BLaER1 treated with 17β-estradiol and CSF1 and Interleukin-3, amounts not matched to agents 10 nM and 100 nM (cell line): ENCODE data around the gene PANX2.
A peak's percentile ranks its signal among the peaks of the same experiment; 100 is the strongest.
"Not testable (repeated sequence)": the region's sequence is repeated elsewhere in the genome, so short reads cannot be mapped to it uniquely, and the experiment has no call there.

Source experiments
- H3K27ac ChIP-seq, 11 experiments: shearing (Covaris generic); formaldehyde crosslinking; 2 replicates each; pipeline ENCODE4 v1.8.1; 2022
- H3K27me3 ChIP-seq, 11 experiments: shearing (Covaris generic); formaldehyde crosslinking; 2 replicates each; pipeline ENCODE4 v1.8.1; 2022
- H3K36me3 ChIP-seq, 11 experiments: shearing (Covaris generic); formaldehyde crosslinking; 2 replicates each; pipeline ENCODE4 v1.8.1; 2022
- H3K4me1 ChIP-seq, 10 experiments: shearing (Covaris generic); formaldehyde crosslinking; 2 replicates each; pipeline ENCODE4 v1.8.1; 2022
- H3K4me2 ChIP-seq, 11 experiments: shearing (Covaris generic); formaldehyde crosslinking; 2 replicates each; pipeline ENCODE4 v1.8.1; 2022
- H3K4me3 ChIP-seq, 10 experiments: shearing (Covaris generic); formaldehyde crosslinking; 2 replicates each; pipeline ENCODE4 v1.8.1; 2022
- H3K9ac ChIP-seq, 11 experiments: shearing (Covaris generic); formaldehyde crosslinking; 2 replicates each; pipeline ENCODE4 v1.8.1; 2022
- H3K9me3 ChIP-seq, 11 experiments: shearing (Covaris generic); formaldehyde crosslinking; replicated peaks in 1 of 11; 2 replicates each; pipeline ENCODE4 v1.8.1; 2022
- H4K20me1 ChIP-seq, 11 experiments: shearing (Covaris generic); formaldehyde crosslinking; 2 replicates each; pipeline ENCODE4 v1.8.1; 2022
- Cebpa-rat ChIP-seq, 11 experiments: shearing (Covaris generic); IDR thresholded peaks; 2 replicates each; pipeline ENCODE4 v1.8.1; 2022

PANX2 gene

GRCh38 chr22:50167689-50168489 lies 2.6 kb upstream of the PANX2 start:
- TF ChIP-seq Cebpa-rat (IDR thresholded peaks at IDR 0.05): no peak
- Histone ChIP-seq H3K4me1 (peaks cover 9 to 30% (median 20%) of the 10 kb centered on the region in 10 experiments), H3K9me3 (peaks cover 0 to 13% (median 0%) of the 10 kb centered on the region in 11 experiments; a peak in 11 of 22 replicates), H3K36me3 (no peaks in the 10 kb centered on the region), H3K27ac (no peak overlapping the region), H3K27me3 (peaks cover 35 to 57% (median 51%) of the 10 kb centered on the region in 11 experiments), H4K20me1 (peaks cover 0 to 18% (median 0%) of the 10 kb centered on the region in 11 experiments; a peak in 6 of 22 replicates), H3K9ac (no peak overlapping the region), H3K4me3 (no peak overlapping the region), H3K4me2 (no peak overlapping the region)

GRCh38 chr22:50168490-50169180 lies 1.9 kb upstream of the PANX2 start:
- not testable (repeated sequence) for H3K27ac ChIP-seq, H3K4me3 ChIP-seq, H3K36me3 ChIP-seq, H3K9ac ChIP-seq
- peaks cover 35 to 57% (median 51%) of the 10 kb centered on the region in 11 experiments for H3K27me3 ChIP-seq
- H3K4me1 ChIP-seq: peaks cover 16 to 33% (median 25%) of the 10 kb centered on the region in 10 experiments
- peaks cover 0 to 23% (median 4%) of the 10 kb centered on the region in 11 experiments; a peak in 11 of 22 replicates for H4K20me1 ChIP-seq
- peaks cover 0 to 13% (median 0%) of the 10 kb centered on the region in 11 experiments; a peak in 11 of 22 replicates for H3K9me3 ChIP-seq
- 0 out of 22 replicates have a peak overlapping the region, but pooled peaks of 1 of the 11 experiments have one; percentile 57 for H3K4me2 ChIP-seq

- Histone ChIP-seq H3K4me2 (peak overlapping the region; percentile 61 to 87 (median 70); a peak in 15 of 22 replicates), H3K9ac (peak overlapping the region in 7 of 11 experiments; percentile 49 to 73 (median 63); a peak in 5 of 22 replicates), H3K4me3 (peak overlapping the region; percentile 47 to 74 (median 60); a peak in 16 of 20 replicates), H3K27me3 (peaks cover 35 to 57% (median 51%) of the 10 kb centered on the region in 11 experiments), H3K9me3 (peaks cover 0 to 13% (median 0%) of the 10 kb centered on the region in 11 experiments; a peak in 11 of 22 replicates), H3K27ac (peak overlapping the region in 4 of 11 experiments; percentile 36 to 58 (median 53); a peak in 2 of 22 replicates), H3K36me3 (no peaks in the 10 kb centered on the region), H4K20me1 (peaks cover 0 to 29% (median 10%) of the 10 kb centered on the region in 11 experiments; a peak in 12 of 22 replicates), H3K4me1 (peaks cover 19 to 39% (median 31%) of the 10 kb centered on the region in 10 experiments)
- TF ChIP-seq Cebpa-rat (IDR thresholded peaks at IDR 0.05): no peak
Observed at GRCh38 chr22:50169181-50169759, 1.3 kb upstream of the PANX2 start.

- no peaks in the 10 kb centered on the region for H3K36me3 ChIP-seq
- H3K4me2 ChIP-seq: peak overlapping the region; percentile 61 to 87 (median 70); a peak in 19 of 22 replicates
- peaks cover 0 to 13% (median 0%) of the 10 kb centered on the region in 11 experiments; a peak in 11 of 22 replicates for H3K9me3 ChIP-seq
- peak overlapping the region in 8 of 11 experiments; percentile 49 to 73 (median 64); a peak in 13 of 22 replicates for H3K9ac ChIP-seq
- peak overlapping the region; percentile 47 to 74 (median 60) for H3K4me3 ChIP-seq
- H3K27ac ChIP-seq: peak overlapping the region in 7 of 11 experiments; percentile 30 to 58 (median 43); a peak in 8 of 22 replicates
- H3K27me3 ChIP-seq: peaks cover 35 to 57% (median 51%) of the 10 kb centered on the region in 11 experiments
- no peak for TF ChIP-seq Cebpa-rat (IDR thresholded peaks at IDR 0.05)
- H3K4me1 ChIP-seq: peaks cover 19 to 42% (median 32%) of the 10 kb centered on the region in 10 experiments
- H4K20me1 ChIP-seq: peaks cover 0 to 35% (median 10%) of the 10 kb centered on the region in 11 experiments; a peak in 12 of 22 replicates
Observed at GRCh38 chr22:50169774-50170341, 673 bp upstream of the PANX2 start.

GRCh38 chr22:50171319-50171964 lies 911 bp downstream of the PANX2 start:
- peaks cover 35 to 57% (median 54%) of the 10 kb centered on the region in 11 experiments for H3K27me3 ChIP-seq
- no peaks in the 10 kb centered on the region for H3K36me3 ChIP-seq
- H3K4me3 ChIP-seq: no peak overlapping the region
- H3K27ac ChIP-seq: no peak overlapping the region; a peak in 1 of 22 replicates
- peaks cover 0 to 3% (median 0%) of the 10 kb centered on the region in 11 experiments; a peak in 11 of 22 replicates for H3K9me3 ChIP-seq
- peak overlapping the region in 8 of 11 experiments; percentile 29 to 86 (median 75); a peak in 14 of 22 replicates for H3K4me2 ChIP-seq
- H4K20me1 ChIP-seq: peaks cover 0 to 49% (median 14%) of the 10 kb centered on the region in 11 experiments; a peak in 14 of 22 replicates
- no peak overlapping the region; a peak in 1 of 22 replicates for H3K9ac ChIP-seq
- H3K4me1 ChIP-seq: peaks cover 19 to 54% (median 39%) of the 10 kb centered on the region in 10 experiments
- no peak for TF ChIP-seq Cebpa-rat (IDR thresholded peaks at IDR 0.05)

- no peak overlapping the region for H3K27ac ChIP-seq
- H4K20me1 ChIP-seq: peaks cover 0 to 55% (median 14%) of the 10 kb centered on the region in 11 experiments; a peak in 14 of 22 replicates
- no peaks in the 10 kb centered on the region for H3K36me3 ChIP-seq
- peaks cover 35 to 56% (median 54%) of the 10 kb centered on the region in 11 experiments for H3K27me3 ChIP-seq
- no peak overlapping the region; a peak in 1 of 22 replicates for H3K9ac ChIP-seq
- TF ChIP-seq Cebpa-rat (IDR thresholded peaks at IDR 0.05): no peak
- H3K4me2 ChIP-seq: peak overlapping the region; percentile 29 to 86 (median 75); a peak in 18 of 22 replicates
- no peak overlapping the region for H3K4me3 ChIP-seq
- peaks cover 19 to 60% (median 45%) of the 10 kb centered on the region in 10 experiments for H3K4me1 ChIP-seq
- H3K9me3 ChIP-seq: no peaks in the 10 kb centered on the region
Observed at GRCh38 chr22:50171965-50172421, 1.5 kb downstream of the PANX2 start.

GRCh38 chr22:50173311-50173982 lies 2.9 kb downstream of the PANX2 start:
- peaks cover 19 to 71% (median 54%) of the 10 kb centered on the region in 10 experiments for H3K4me1 ChIP-seq
- H3K9me3 ChIP-seq: no peaks in the 10 kb centered on the region
- H3K4me2 ChIP-seq: peak overlapping the region; percentile 35 to 86 (median 75)
- TF ChIP-seq Cebpa-rat (IDR thresholded peaks at IDR 0.05): no peak
- H3K27me3 ChIP-seq: peaks cover 34 to 46% (median 41%) of the 10 kb centered on the region in 11 experiments
- H3K36me3 ChIP-seq: no peaks in the 10 kb centered on the region
- no peak overlapping the region; a peak in 2 of 22 replicates for H3K9ac ChIP-seq
- H3K27ac ChIP-seq: no peak overlapping the region
- H3K4me3 ChIP-seq: no peak overlapping the region
- H4K20me1 ChIP-seq: peaks cover 0 to 63% (median 15%) of the 10 kb centered on the region in 11 experiments; a peak in 14 of 22 replicates
